HAP-1 (cell line): Measurements from ENCODE around the gene IQCF6.
"Not testable (repeated sequence)": the region's sequence is repeated elsewhere in the genome, so short reads cannot be mapped to it uniquely, and the experiment has no call there.

ENCODE experiments used
- DNase-seq, 2 experiments: peaks; one replicate each; pipeline ENCODE4 v3.0.0-alpha.2; 2016 to 2020; ENCODE audit warnings: low spot score in 2 of 2
- H3K27me3 ChIP-seq: fragments of 250-450 bp; sonication (Bioruptor Pico); 2 replicates; pipeline ENCODE4 v1.5.1; 2020; ENCODE audit warnings: low read depth, mild to moderate bottlenecking, moderate library complexity
- H3K36me3 ChIP-seq: fragments of 250-450 bp; sonication (Bioruptor Pico); replicated peaks from 2 replicates; pipeline ENCODE4 v1.5.1; 2020; ENCODE audit warnings: mild to moderate bottlenecking
- H3K4me1 ChIP-seq: fragments of 250-450 bp; sonication (Bioruptor Pico); 2 replicates; pipeline ENCODE4 v1.5.1; 2020; ENCODE audit warnings: mild to moderate bottlenecking
- H3K4me3 ChIP-seq: fragments of 250-450 bp; sonication (Bioruptor Pico); 2 replicates; pipeline ENCODE4 v1.5.1; 2020; ENCODE audit warnings: mild to moderate bottlenecking, moderate library complexity
- H3K9me3 ChIP-seq: fragments of 250-450 bp; sonication (Bioruptor Pico); 2 replicates; pipeline ENCODE4 v1.5.1; 2020; ENCODE audit warnings: mild to moderate bottlenecking, moderate library complexity
- in situ Hi-C: fragments of 300-500 bp; cut with MboI; formaldehyde crosslinking; loops from 3 replicates; pipeline ENCODE4 v1.14.3; 2020; ENCODE audit warnings: low sequenced_read_pairs, inconsistent platforms, mixed read lengths

The IQCF6 gene

GRCh38 chr3:51747840-51748239, 31.2 kb downstream of the IQCF6 start:
- no peaks in the 10 kb centered on the region for H3K36me3 ChIP-seq
- no peak for DNase-seq
- H3K4me1 ChIP-seq = no peaks in the 10 kb centered on the region
- no peak overlapping the region for H3K4me3 ChIP-seq
- in situ Hi-C loops = no loop called here
- H3K27me3 ChIP-seq = no peaks in the 10 kb centered on the region
- H3K9me3 ChIP-seq = peaks cover 5% of the 10 kb centered on the region

GRCh38 chr3:51742978-51743377, 36.1 kb downstream of the IQCF6 start:
- H3K27me3 ChIP-seq, H3K9me3 ChIP-seq, H3K4me1 ChIP-seq, in situ Hi-C loops, DNase-seq, H3K36me3 ChIP-seq, H3K4me3 ChIP-seq: not testable (repeated sequence)

GRCh38 chr3:51742320-51742719, 36.7 kb downstream of the IQCF6 start:
- DNase-seq, H3K4me3 ChIP-seq, in situ Hi-C loops, H3K36me3 ChIP-seq, H3K27me3 ChIP-seq, H3K9me3 ChIP-seq, H3K4me1 ChIP-seq: not testable (repeated sequence)

GRCh38 chr3:51739110-51739509, 39.9 kb downstream of the IQCF6 start:
- Histone ChIP-seq H3K9me3 (no peaks in the 10 kb centered on the region), H3K4me3 (no peak overlapping the region), H3K4me1 (no peaks in the 10 kb centered on the region), H3K36me3 (no peaks in the 10 kb centered on the region), H3K27me3 (peaks cover 8% of the 10 kb centered on the region; the same call in 1 of the 2 replicates)
- DNase-seq = no peak
- in situ Hi-C loops = no loop called here

GRCh38 chr3:51735950-51736349, 43.1 kb downstream of the IQCF6 start:
- in situ Hi-C loops = no loop called here
- Histone ChIP-seq H3K4me3 (no peak overlapping the region), H3K4me1 (no peaks in the 10 kb centered on the region), H3K9me3 (no peaks in the 10 kb centered on the region), H3K27me3 (peaks cover 11% of the 10 kb centered on the region; the same call in 1 of the 2 replicates), H3K36me3 (no peaks in the 10 kb centered on the region)
- no peak for DNase-seq

- no peaks in the 10 kb centered on the region for H3K9me3 ChIP-seq
- H3K4me3 ChIP-seq = no peak overlapping the region
- no peak for DNase-seq
- peaks cover 11% of the 10 kb centered on the region; the same call in 1 of the 2 replicates for H3K27me3 ChIP-seq
- H3K36me3 ChIP-seq = no peaks in the 10 kb centered on the region
- H3K4me1 ChIP-seq = no peaks in the 10 kb centered on the region
- in situ Hi-C loops = no loop called here
These were observed 44.0 kb downstream of the IQCF6 start for GRCh38 chr3:51735039-51735438.

- no peak for DNase-seq
- H3K36me3 ChIP-seq = no peaks in the 10 kb centered on the region
- no peaks in the 10 kb centered on the region for H3K4me1 ChIP-seq
- no peak overlapping the region for H3K4me3 ChIP-seq
- no peaks in the 10 kb centered on the region for H3K9me3 ChIP-seq
- in situ Hi-C loops = no loop called here
- H3K27me3 ChIP-seq = peaks cover 11% of the 10 kb centered on the region; the same call in 1 of the 2 replicates
These were observed 44.5 kb downstream of the IQCF6 start for GRCh38 chr3:51734572-51734907.

- DNase-seq = no peak
- Histone ChIP-seq H3K4me1 (no peaks in the 10 kb centered on the region), H3K27me3 (peaks cover 7% of the 10 kb centered on the region; the same call in 1 of the 2 replicates), H3K36me3 (no peaks in the 10 kb centered on the region), H3K4me3 (no peak overlapping the region), H3K9me3 (no peaks in the 10 kb centered on the region)
- in situ Hi-C loops = no loop called here
These were observed 45.0 kb downstream of the IQCF6 start for GRCh38 chr3:51733859-51734571.

- H3K4me1 ChIP-seq = no peaks in the 10 kb centered on the region
- no peaks in the 10 kb centered on the region for H3K9me3 ChIP-seq
- no peaks in the 10 kb centered on the region for H3K36me3 ChIP-seq
- no peak for DNase-seq
- H3K27me3 ChIP-seq = 0 out of 2 replicates have a peak, but pooled peaks cover 3% of the 10 kb centered on the region
- in situ Hi-C loops = no loop called here
- no peak overlapping the region for H3K4me3 ChIP-seq
These were observed 49.9 kb downstream of the IQCF6 start for GRCh38 chr3:51729042-51729633.
